Measurements from ENCODE around the gene MANF. TPM values are rescaled to one million over a fixed set of nuclear protein-coding genes. Genes with fewer than 3 reads are reported as not detected.

Gene MANF
- total RNA-seq, 1 donor: 68.3 TPM

DNA sequence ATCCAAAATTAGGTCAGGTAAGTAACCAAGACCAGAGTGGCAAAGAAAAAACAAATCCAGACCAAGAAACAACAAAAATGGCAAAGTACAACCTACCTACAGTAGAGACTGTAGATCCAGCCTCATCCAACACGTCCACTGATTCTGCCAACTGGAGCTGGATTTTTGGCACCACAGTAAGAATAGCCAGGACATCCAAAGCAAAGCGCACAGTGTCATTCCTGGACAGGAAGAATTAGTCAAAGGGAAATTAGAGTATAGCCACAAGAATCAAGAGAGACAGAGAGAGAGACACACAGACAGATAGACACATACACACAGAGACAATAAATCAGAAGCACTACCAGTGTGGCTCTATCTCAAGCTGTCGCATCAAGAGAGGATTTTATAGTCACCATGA lies 37.1 kb downstream of the MANF start:
- H3K4me3 ChIP-seq (ENCODE audit: low read depth, low read length): no peak overlapping the region
- TF ChIP-seq, protein P1, sequence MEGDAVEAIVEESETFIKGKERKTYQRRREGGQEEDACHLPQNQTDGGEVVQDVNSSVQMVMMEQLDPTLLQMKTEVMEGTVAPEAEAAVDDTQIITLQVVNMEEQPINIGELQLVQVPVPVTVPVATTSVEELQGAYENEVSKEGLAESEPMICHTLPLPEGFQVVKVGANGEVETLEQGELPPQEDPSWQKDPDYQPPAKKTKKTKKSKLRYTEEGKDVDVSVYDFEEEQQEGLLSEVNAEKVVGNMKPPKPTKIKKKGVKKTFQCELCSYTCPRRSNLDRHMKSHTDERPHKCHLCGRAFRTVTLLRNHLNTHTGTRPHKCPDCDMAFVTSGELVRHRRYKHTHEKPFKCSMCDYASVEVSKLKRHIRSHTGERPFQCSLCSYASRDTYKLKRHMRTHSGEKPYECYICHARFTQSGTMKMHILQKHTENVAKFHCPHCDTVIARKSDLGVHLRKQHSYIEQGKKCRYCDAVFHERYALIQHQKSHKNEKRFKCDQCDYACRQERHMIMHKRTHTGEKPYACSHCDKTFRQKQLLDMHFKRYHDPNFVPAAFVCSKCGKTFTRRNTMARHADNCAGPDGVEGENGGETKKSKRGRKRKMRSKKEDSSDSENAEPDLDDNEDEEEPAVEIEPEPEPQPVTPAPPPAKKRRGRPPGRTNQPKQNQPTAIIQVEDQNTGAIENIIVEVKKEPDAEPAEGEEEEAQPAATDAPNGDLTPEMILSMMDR (IDR thresholded peaks at IDR 0.05; ENCODE audit: insufficient read depth, low read length): no peak
- no peak for DNase-seq (ENCODE audit: low read depth)

DNA sequence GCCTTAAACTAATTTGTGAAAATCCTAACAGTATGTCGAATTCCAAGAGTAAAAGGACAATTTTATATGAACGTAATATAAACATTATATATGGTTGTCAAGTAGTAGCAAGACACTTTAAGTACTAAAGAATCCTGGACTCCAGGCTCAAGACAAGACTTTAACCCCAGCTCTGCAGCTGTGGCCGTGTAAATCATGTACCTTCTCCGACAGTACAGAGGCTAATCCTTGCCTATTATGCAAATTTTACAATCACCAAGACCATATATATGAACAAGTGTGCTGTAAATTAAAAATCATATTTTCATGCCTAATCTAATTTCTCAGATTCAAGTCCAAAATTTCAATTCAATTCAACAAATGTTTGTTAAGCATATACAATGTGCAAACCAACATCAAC lies 41.8 kb downstream of the MANF start:
- TF ChIP-seq, protein P1 (IDR thresholded peaks at IDR 0.05; ENCODE audit: insufficient read depth, low read length): no peak
- H3K4me3 ChIP-seq (ENCODE audit: low read depth, low read length): no peak overlapping the region
- no peak for DNase-seq (ENCODE audit: low read depth)

DNA sequence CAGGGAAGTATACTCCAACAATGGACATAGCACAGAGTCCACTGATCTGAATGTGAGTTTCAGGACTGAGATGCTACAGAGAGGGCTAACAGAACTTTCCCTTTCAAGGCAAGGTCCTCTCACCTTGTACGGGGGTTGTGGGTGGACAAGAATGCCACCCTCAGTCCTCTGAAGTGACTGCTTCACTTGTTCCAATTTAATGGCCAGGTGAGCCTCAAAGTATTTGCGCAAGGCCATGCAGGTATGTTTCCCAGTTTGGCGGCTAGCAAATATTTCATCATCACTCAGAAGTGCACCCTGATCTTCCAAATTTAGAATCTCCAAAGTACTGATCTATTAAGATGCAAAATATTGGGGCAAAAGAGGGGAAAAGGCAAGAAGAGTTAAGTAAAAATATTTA lies 44.0 kb downstream of the MANF start:
- H3K4me3 ChIP-seq (ENCODE audit: low read depth, low read length): no peak overlapping the region
- DNase-seq (ENCODE audit: low read depth): no peak
- TF ChIP-seq, protein P1 (IDR thresholded peaks at IDR 0.05; ENCODE audit: insufficient read depth, low read length): no peak

DNA sequence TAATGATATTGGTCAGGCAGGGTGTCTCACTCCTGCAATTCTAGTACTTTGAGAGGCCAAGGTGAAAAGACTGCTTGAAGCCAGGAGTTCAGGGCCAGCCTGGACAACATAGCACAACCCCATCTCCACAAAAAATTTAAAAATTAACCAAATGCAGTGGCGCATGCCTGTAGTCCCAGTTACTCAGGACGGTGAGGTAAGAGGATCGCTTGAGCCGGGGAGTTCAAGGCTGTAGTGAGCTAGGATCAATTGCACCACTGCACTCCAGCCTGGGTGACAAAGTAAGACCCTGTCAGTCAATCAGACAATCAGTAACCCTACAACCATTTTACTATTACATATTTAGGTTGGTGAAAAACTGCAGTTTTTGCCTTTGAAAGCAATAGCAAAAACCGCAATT lies 49.0 kb downstream of the MANF start:
- DNase-seq (ENCODE audit: low read depth): no peak

DNA sequence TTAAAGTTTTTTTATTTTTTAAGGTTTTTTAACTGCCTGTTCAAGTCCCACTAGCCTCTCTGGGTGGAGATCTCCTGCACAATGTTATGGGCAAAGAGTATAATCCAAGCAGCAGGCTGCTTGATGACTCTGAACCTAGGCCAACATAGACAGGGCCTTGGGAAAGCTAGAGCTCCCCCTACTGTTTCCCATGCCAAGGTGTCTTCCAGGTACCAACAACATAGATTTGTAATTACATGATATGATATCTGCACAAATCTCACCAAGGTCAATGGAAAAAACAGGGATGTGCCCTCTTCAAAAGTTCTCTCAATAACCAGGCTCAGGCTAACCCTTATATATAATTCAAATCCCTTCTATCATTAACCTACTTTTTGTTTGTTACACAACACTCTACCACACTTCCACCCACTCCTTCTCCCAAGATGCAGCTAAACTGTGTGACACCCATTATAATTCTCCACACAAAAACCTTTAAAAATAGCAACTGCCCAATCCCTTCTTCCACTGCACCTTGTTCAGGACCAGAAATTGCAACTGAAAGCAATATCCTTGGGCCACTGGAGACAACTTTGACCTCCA lies 49.7 kb downstream of the MANF start:
- peak; percentile 64 for DNase-seq (ENCODE audit: low read depth)
- H3K4me3 ChIP-seq (ENCODE audit: low read depth, low read length): no peak overlapping the region
- TF ChIP-seq, protein P1 (IDR thresholded peaks at IDR 0.05; ENCODE audit: insufficient read depth, low read length): peak; percentile 81

More for the DNA sequence above, 49.0 kb downstream of the MANF start:
- H3K4me3 ChIP-seq (ENCODE audit: low read depth, low read length): no peak overlapping the region
- TF ChIP-seq, protein P1 (IDR thresholded peaks at IDR 0.05; ENCODE audit: insufficient read depth, low read length): no peak

DNA sequence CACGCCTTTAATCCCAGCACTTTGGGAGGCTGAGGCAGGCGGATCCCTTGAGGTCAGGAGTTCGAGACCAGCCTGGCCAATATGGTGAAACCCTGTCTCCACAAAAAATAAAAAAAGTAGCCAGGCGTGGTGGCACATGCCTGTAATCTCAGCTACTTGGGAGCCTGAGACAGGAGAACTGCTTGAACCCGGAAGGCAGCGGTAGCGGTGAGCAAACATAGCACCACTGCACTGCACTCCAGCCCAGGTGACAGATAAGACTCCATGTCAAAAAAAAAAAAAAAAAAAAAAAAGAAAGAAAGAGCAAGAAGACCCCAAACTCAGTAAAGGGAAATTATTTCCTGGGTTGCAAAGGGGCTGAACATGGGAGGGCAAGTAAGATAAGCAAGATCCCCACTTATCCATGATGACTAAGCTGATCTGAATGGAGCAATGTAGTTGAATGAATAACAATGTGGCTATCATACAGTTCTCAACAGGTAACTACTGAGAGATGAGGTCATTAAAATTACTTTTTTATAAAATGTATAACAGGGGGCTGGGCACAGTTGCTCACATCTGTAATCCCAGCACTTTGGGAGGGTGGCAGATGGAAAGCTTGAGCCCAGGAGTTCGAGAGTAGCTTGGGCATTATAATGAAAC lies 52.0 kb downstream of the MANF start:
- no peak overlapping the region for H3K4me3 ChIP-seq (ENCODE audit: low read depth, low read length)
- TF ChIP-seq, protein P1 (IDR thresholded peaks at IDR 0.05; ENCODE audit: insufficient read depth, low read length): no peak

More for the DNA sequence above, 52.0 kb downstream of the MANF start:
- no peak for DNase-seq (ENCODE audit: low read depth)

Other genes starting within 250 kb of the MANF start
- 28.6 and 32.5 TPM in 2 replicates for gene RBM15B, start 6.0 kb downstream of the MANF start, total RNA-seq (ENCODE audit: low replicate concordance)
- gene DCAF1, start 114.7 kb downstream of the MANF start, total RNA-seq (ENCODE audit: low replicate concordance): 11.2 and 18.9 TPM in 2 replicates
- gene RAD54L2, start 153.4 kb downstream of the MANF start, total RNA-seq (ENCODE audit: low replicate concordance): 19.2 and 20.2 TPM in 2 replicates

Measured in fibroblast of the aortic adventitia (primary cell).